GM12801 (cell line): ENCODE data around the gene ADORA1.

Experiments used
- CTCF ChIP-seq: IDR thresholded peaks from one replicate; pipeline ENCODE4 v1.5.1; 2011; ENCODE audit warnings: control low read depth; ENCODE audit not compliant: insufficient read length; ENCODE audit errors: extremely low read depth

Gene ADORA1

GRCh38 chr1:203210988-203211387 lies 83.5 kb downstream of the ADORA1 start:
- no peak for TF ChIP-seq CTCF

GRCh38 chr1:203211812-203212211 lies 84.3 kb downstream of the ADORA1 start:
- no peak for TF ChIP-seq CTCF

- no peak for TF ChIP-seq CTCF
Observed at GRCh38 chr1:203213126-203213525, 85.6 kb downstream of the ADORA1 start.

GRCh38 chr1:203214871-203215270 lies 87.3 kb downstream of the ADORA1 start:
- TF ChIP-seq CTCF, result no peak

- TF ChIP-seq CTCF, result no peak
Observed at GRCh38 chr1:203215573-203215972, 88.0 kb downstream of the ADORA1 start.

GRCh38 chr1:203216274-203217138 lies 89.0 kb downstream of the ADORA1 start:
- TF ChIP-seq CTCF, result no peak
